OCI-LY7 (cell line): ENCODE measurements around the gene UGCG.

Experiments
- CTCF ChIP-seq: fragments of 200-600 bp; sonication (generic); conservative IDR thresholded peaks from 2 replicates; pipeline ENCODE4 v1.5.1; 2014; ENCODE audit warnings: mild to moderate bottlenecking, antibody characterized with exemption, low read length, moderate library complexity, mixed read lengths
- EZH2phosphoT487 ChIP-seq: fragments of 200-600 bp; sonication (generic); IDR thresholded peaks from 2 replicates; pipeline ENCODE4 v1.6.1; 2018; ENCODE audit warnings: low read depth, borderline replicate concordance, mild to moderate bottlenecking, mixed run types, antibody characterized with exemption, low read length, moderate library complexity, mixed read lengths

DNA sequence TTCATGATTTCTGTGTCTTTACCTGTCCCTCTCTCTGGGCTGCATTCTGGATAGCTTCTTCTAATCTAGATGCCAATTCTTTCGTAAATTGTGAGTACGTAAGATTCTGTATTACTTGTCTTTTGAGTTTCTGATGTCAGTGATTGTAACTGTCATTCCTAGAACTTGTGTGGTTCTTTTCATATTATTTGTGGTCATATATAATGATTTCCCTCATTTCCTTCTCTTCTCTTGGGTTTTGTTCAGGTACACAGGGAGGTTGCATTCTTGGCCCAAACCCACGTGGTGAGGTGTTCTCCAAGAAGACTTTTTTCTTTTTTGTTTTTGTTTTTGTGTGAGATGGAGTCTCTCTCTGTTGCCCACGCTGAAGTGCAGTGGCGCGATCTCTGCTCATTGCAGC, 13.8 kb downstream of the UGCG start:
- TF ChIP-seq CTCF (no peak), EZH2phosphoT487 (no peak)
